Measurements from ENCODE around the gene ZWILCH. TPM values are rescaled to one million over a fixed set of nuclear protein-coding genes. Genes with fewer than 3 reads are reported as not detected.
A peak's percentile ranks its signal among the peaks of the same experiment; 100 is the strongest.
"Not testable (repeated sequence)": the region's sequence is repeated elsewhere in the genome, so short reads cannot be mapped to it uniquely, and the experiment has no call there.

Gene ZWILCH
- total RNA-seq, 1 donor from 2014 or later, result 15.5 TPM

DNA sequence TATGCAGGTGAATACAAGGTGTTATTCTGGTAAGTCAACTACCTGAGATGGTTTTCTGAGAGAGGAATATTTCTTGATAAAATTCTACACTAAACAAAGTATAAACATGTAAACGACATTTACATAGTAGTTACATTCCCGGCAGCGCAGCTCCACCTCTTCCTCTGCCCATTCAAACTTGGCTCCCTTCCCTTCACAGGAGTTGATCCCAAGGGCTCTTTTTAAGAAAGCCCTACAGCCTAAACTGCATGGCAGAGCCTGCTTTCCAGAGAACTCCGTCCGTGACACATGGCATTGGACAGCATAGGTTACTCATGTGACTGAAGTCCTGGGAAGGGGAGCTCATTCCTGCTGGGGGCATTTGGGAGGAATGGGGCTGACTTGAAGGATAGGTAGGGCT lies 82.6 kb downstream of the ZWILCH start:
- H3K27ac Mint-ChIP-seq (ENCODE audit: unreplicated experiment), result no peak overlapping the region
- DNase-seq (ENCODE audit: low read depth) (no peak), FAIRE-seq (no peak)
- Histone ChIP-seq H3K4me3 (ENCODE audit: insufficient read depth, low read depth, low read length) (no peak overlapping the region), H3K27me3 (ENCODE audit: insufficient read depth, low read length) (peaks cover 5% of the 10 kb centered on the region), H3K36me3 (ENCODE audit: insufficient read depth, low read length) (no peaks in the 10 kb centered on the region), H3K4me1 (ENCODE audit: insufficient read depth, low read length) (no peaks in the 10 kb centered on the region), H3K27ac (ENCODE audit: low read depth, low read length) (no peak overlapping the region), H4K20me1 (ENCODE audit: insufficient read depth, low read length) (no peaks in the 10 kb centered on the region), H3K9ac (ENCODE audit: low read length) (no peak overlapping the region), H3K79me2 (ENCODE audit: insufficient read depth, low read length) (no peaks in the 10 kb centered on the region), H3K9me3 (ENCODE audit: insufficient read depth, low read depth, low read length) (no peaks in the 10 kb centered on the region), H3K4me2 (ENCODE audit: low read length) (no peak overlapping the region), H2AFZ (ENCODE audit: low read depth, low read length) (no peak overlapping the region)
- H3K4me1 Mint-ChIP-seq (ENCODE audit: low read depth, unreplicated experiment), result peaks cover under 1% of the 10 kb centered on the region
- peaks cover 24% of the 10 kb centered on the region for H3K27me3 Mint-ChIP-seq (ENCODE audit: low read depth, unreplicated experiment)
- H3K9me3 Mint-ChIP-seq (ENCODE audit: unreplicated experiment), result no peaks in the 10 kb centered on the region
- no peaks in the 10 kb centered on the region for H3K36me3 Mint-ChIP-seq (ENCODE audit: low read depth, unreplicated experiment)
- TF ChIP-seq, protein P1, sequence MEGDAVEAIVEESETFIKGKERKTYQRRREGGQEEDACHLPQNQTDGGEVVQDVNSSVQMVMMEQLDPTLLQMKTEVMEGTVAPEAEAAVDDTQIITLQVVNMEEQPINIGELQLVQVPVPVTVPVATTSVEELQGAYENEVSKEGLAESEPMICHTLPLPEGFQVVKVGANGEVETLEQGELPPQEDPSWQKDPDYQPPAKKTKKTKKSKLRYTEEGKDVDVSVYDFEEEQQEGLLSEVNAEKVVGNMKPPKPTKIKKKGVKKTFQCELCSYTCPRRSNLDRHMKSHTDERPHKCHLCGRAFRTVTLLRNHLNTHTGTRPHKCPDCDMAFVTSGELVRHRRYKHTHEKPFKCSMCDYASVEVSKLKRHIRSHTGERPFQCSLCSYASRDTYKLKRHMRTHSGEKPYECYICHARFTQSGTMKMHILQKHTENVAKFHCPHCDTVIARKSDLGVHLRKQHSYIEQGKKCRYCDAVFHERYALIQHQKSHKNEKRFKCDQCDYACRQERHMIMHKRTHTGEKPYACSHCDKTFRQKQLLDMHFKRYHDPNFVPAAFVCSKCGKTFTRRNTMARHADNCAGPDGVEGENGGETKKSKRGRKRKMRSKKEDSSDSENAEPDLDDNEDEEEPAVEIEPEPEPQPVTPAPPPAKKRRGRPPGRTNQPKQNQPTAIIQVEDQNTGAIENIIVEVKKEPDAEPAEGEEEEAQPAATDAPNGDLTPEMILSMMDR (IDR thresholded peaks at IDR 0.05; ENCODE audit: insufficient read depth, low read depth, low read length), result no peak
- TF ChIP-seq EZH2 (IDR thresholded peaks at IDR 0.05; ENCODE audit: insufficient read depth, low read length), result no peak
- H3K4me3 Mint-ChIP-seq (ENCODE audit: unreplicated experiment), result no peak overlapping the region

DNA sequence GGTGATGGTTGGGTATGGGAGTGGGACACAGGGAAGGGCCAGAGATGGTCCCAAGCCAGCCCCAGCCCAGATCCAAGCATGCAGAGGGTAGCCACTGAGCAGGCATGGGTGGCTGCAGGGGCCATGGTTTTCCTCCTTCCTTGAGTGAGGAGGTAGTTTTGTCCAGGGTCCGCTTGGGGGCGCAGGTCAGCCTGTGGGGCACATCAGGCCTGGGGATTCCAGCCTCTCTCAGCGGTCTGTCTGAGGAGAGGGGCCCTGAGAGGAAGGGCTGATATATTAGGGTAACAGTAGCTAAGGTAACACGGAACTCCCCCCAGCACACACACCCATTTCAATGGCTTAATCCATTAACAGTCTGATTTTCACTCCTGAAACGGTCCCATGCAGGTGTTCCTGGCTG lies 83.4 kb downstream of the ZWILCH start:
- no peaks in the 10 kb centered on the region for H3K36me3 Mint-ChIP-seq (ENCODE audit: low read depth, unreplicated experiment)
- no peaks in the 10 kb centered on the region for H3K9me3 Mint-ChIP-seq (ENCODE audit: unreplicated experiment)
- no peaks in the 10 kb centered on the region for H3K79me2 ChIP-seq (ENCODE audit: insufficient read depth, low read length)
- no peaks in the 10 kb centered on the region for H4K20me1 ChIP-seq (ENCODE audit: insufficient read depth, low read length)
- no peaks in the 10 kb centered on the region for H3K36me3 ChIP-seq (ENCODE audit: insufficient read depth, low read length)
- no peak for TF ChIP-seq EZH2 (IDR thresholded peaks at IDR 0.05; ENCODE audit: insufficient read depth, low read length)
- TF ChIP-seq, protein P1 (IDR thresholded peaks at IDR 0.05; ENCODE audit: insufficient read depth, low read depth, low read length), result peak; percentile 15
- H3K27ac Mint-ChIP-seq (ENCODE audit: unreplicated experiment), result no peak overlapping the region
- H3K4me1 Mint-ChIP-seq (ENCODE audit: low read depth, unreplicated experiment), result peaks cover 1% of the 10 kb centered on the region
- peaks cover 5% of the 10 kb centered on the region for H3K27me3 ChIP-seq (ENCODE audit: insufficient read depth, low read length)
- H3K4me3 Mint-ChIP-seq (ENCODE audit: unreplicated experiment), result no peak overlapping the region
- DNase-seq (ENCODE audit: low read depth), result no peak
- H3K9ac ChIP-seq (ENCODE audit: low read length), result no peak overlapping the region
- no peaks in the 10 kb centered on the region for H3K4me1 ChIP-seq (ENCODE audit: insufficient read depth, low read length)
- no peak overlapping the region for H3K4me3 ChIP-seq (ENCODE audit: insufficient read depth, low read depth, low read length)
- H3K9me3 ChIP-seq (ENCODE audit: insufficient read depth, low read depth, low read length), result no peaks in the 10 kb centered on the region
- no peak overlapping the region for H3K27ac ChIP-seq (ENCODE audit: low read depth, low read length)
- peaks cover 31% of the 10 kb centered on the region for H3K27me3 Mint-ChIP-seq (ENCODE audit: low read depth, unreplicated experiment)
- H3K4me2 ChIP-seq (ENCODE audit: low read length), result no peak overlapping the region
- no peak for FAIRE-seq
- H2AFZ ChIP-seq (ENCODE audit: low read depth, low read length), result no peak overlapping the region

DNA sequence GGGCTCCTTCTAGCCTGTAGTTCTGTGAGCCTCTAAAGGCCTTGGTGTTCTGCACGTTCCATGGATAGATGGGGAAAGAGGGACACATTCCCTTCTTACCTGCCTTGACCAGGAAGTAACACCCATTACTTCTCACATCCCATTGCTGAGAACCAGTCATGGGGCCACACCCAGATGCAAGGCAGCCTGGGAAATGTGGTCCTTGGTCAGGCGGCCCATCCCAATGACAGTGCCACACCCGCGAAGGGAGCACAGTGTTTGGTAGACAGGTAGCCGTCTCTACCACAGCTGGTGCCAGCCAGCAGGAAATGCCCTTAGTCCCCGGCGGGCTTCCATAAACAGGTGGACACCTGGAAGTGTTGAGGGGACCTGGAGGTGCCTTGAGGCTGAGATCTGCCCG lies 83.8 kb downstream of the ZWILCH start:
- Histone ChIP-seq H3K36me3 (ENCODE audit: insufficient read depth, low read length) (no peaks in the 10 kb centered on the region), H3K4me3 (ENCODE audit: insufficient read depth, low read depth, low read length) (no peak overlapping the region), H3K79me2 (ENCODE audit: insufficient read depth, low read length) (no peaks in the 10 kb centered on the region), H4K20me1 (ENCODE audit: insufficient read depth, low read length) (no peaks in the 10 kb centered on the region), H3K9me3 (ENCODE audit: insufficient read depth, low read depth, low read length) (no peaks in the 10 kb centered on the region), H3K9ac (ENCODE audit: low read length) (no peak overlapping the region), H2AFZ (ENCODE audit: low read depth, low read length) (no peak overlapping the region), H3K4me2 (ENCODE audit: low read length) (no peak overlapping the region), H3K27me3 (ENCODE audit: insufficient read depth, low read length) (peaks cover 5% of the 10 kb centered on the region), H3K4me1 (ENCODE audit: insufficient read depth, low read length) (no peaks in the 10 kb centered on the region), H3K27ac (ENCODE audit: low read depth, low read length) (no peak overlapping the region)
- Mint-ChIP-seq H3K4me3 (ENCODE audit: unreplicated experiment) (no peak overlapping the region), H3K9me3 (ENCODE audit: unreplicated experiment) (no peaks in the 10 kb centered on the region), H3K27me3 (ENCODE audit: low read depth, unreplicated experiment) (peaks cover 36% of the 10 kb centered on the region), H3K36me3 (ENCODE audit: low read depth, unreplicated experiment) (no peaks in the 10 kb centered on the region), H3K27ac (ENCODE audit: unreplicated experiment) (no peak overlapping the region), H3K4me1 (ENCODE audit: low read depth, unreplicated experiment) (peaks cover 1% of the 10 kb centered on the region)
- FAIRE-seq (no peak), DNase-seq (ENCODE audit: low read depth) (no peak)
- no peak for TF ChIP-seq EZH2 (IDR thresholded peaks at IDR 0.05; ENCODE audit: insufficient read depth, low read length)
- TF ChIP-seq, protein P1 (IDR thresholded peaks at IDR 0.05; ENCODE audit: insufficient read depth, low read depth, low read length), result no peak

GRCh38 chr15:66589429-66589828 lies 84.3 kb downstream of the ZWILCH start:
- H3K4me3 ChIP-seq (ENCODE audit: insufficient read depth, low read depth, low read length); H3K79me2 ChIP-seq (ENCODE audit: insufficient read depth, low read length); H3K4me2 ChIP-seq (ENCODE audit: low read length); H3K4me1 Mint-ChIP-seq (ENCODE audit: low read depth, unreplicated experiment); H3K27ac Mint-ChIP-seq (ENCODE audit: unreplicated experiment); H3K36me3 ChIP-seq (ENCODE audit: insufficient read depth, low read length); H3K36me3 Mint-ChIP-seq (ENCODE audit: low read depth, unreplicated experiment); H2AFZ ChIP-seq (ENCODE audit: low read depth, low read length); H3K9me3 Mint-ChIP-seq (ENCODE audit: unreplicated experiment); DNase-seq (ENCODE audit: low read depth); FAIRE-seq; H3K9ac ChIP-seq (ENCODE audit: low read length); H4K20me1 ChIP-seq (ENCODE audit: insufficient read depth, low read length); H3K4me1 ChIP-seq (ENCODE audit: insufficient read depth, low read length); H3K4me3 Mint-ChIP-seq (ENCODE audit: unreplicated experiment); H3K27ac ChIP-seq (ENCODE audit: low read depth, low read length); H3K27me3 ChIP-seq (ENCODE audit: insufficient read depth, low read length); H3K9me3 ChIP-seq (ENCODE audit: insufficient read depth, low read depth, low read length): not testable (repeated sequence)
- peaks cover 34% of the 10 kb centered on the region for H3K27me3 Mint-ChIP-seq (ENCODE audit: low read depth, unreplicated experiment)

Data from astrocyte (in vitro differentiated cells and primary cell).